Epithelial cell of esophagus (primary cell): Measurements from ENCODE around the gene PTPRN2.

ENCODE experiments used
- DNase-seq: peaks from one replicate; pipeline ENCODE4 v3.0.0; 2010; ENCODE audit warnings: low read depth
- H3K4me3 ChIP-seq: 2 replicates; pipeline ENCODE4 v1.5.1; 2011; ENCODE audit warnings: mild to moderate bottlenecking, low read length, control low read depth
- CTCF ChIP-seq: IDR thresholded peaks from 2 replicates; pipeline ENCODE4 v1.5.1; 2011; ENCODE audit warnings: low read depth, mild to moderate bottlenecking, low read length, control low read depth, inconsistent platforms; ENCODE audit not compliant: insufficient read depth; ENCODE audit errors: missing control alignments

The PTPRN2 gene

GRCh38 chr7:157805713-157806112, 781.9 kb downstream of the PTPRN2 start:
- DNase-seq = no peak
- no peak overlapping the region for H3K4me3 ChIP-seq
- no peak for TF ChIP-seq CTCF

GRCh38 chr7:157803906-157804305, 783.7 kb downstream of the PTPRN2 start:
- no peak for TF ChIP-seq CTCF
- no peak overlapping the region for H3K4me3 ChIP-seq
- DNase-seq = no peak

- no peak for TF ChIP-seq CTCF
- H3K4me3 ChIP-seq = no peak overlapping the region
- DNase-seq = no peak
These were observed 785.5 kb downstream of the PTPRN2 start for GRCh38 chr7:157801971-157802675.

- no peak overlapping the region for H3K4me3 ChIP-seq
- TF ChIP-seq CTCF = no peak
- DNase-seq = no peak
These were observed 786.5 kb downstream of the PTPRN2 start for GRCh38 chr7:157801113-157801512.

GRCh38 chr7:157800281-157800680, 787.3 kb downstream of the PTPRN2 start:
- no peak for DNase-seq
- no peak for TF ChIP-seq CTCF
- H3K4me3 ChIP-seq = no peak overlapping the region

- no peak overlapping the region for H3K4me3 ChIP-seq
- DNase-seq = no peak
- TF ChIP-seq CTCF = no peak
These were observed 788.4 kb downstream of the PTPRN2 start for GRCh38 chr7:157799076-157799685.

- DNase-seq = no peak
- no peak for TF ChIP-seq CTCF
- no peak overlapping the region for H3K4me3 ChIP-seq
These were observed 790.3 kb downstream of the PTPRN2 start for GRCh38 chr7:157797361-157797760.
